ENCODE data around the gene TOM1L1.

The TOM1L1 gene

DNA sequence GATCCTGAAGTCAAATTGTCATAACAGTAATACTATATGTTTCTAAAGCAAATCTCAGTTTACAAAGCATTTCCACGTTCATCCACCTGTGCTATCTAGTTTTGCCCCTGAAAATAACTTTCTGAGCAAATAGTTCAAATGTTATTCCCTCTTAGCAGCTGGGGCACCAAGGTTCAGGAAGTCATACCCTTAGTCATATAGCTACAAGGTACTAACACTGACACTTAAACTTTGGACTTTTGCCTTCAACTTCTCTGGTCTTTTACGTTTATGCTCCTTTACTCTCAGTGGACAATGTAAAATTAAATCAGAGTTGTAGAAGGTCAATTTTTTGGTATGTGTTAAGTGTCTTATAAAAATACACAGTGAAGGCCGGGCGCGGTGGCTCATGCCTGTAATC is 34.8 kb downstream of the TOM1L1 start:
- no peak overlapping the region for H3K27ac ChIP-seq
- no peaks in the 10 kb centered on the region for H4K20me1 ChIP-seq
- no peak for TF ChIP-seq Cebpa-rat (IDR thresholded peaks at IDR 0.05)
- no peaks in the 10 kb centered on the region for H3K27me3 ChIP-seq
- H3K9me3 ChIP-seq (replicated peaks in 1 of 11), result no peaks in the 10 kb centered on the region
- H3K4me1 ChIP-seq, result no peaks in the 10 kb centered on the region
- no peaks in the 10 kb centered on the region for H3K36me3 ChIP-seq
- H3K4me2 ChIP-seq, result no peak overlapping the region
- H3K9ac ChIP-seq, result no peak overlapping the region
- no peak overlapping the region for H3K4me3 ChIP-seq

- TF ChIP-seq Cebpa-rat (IDR thresholded peaks at IDR 0.05), result no peak
- Histone ChIP-seq H3K4me2 (no peak overlapping the region), H3K27ac (no peak overlapping the region), H3K4me1 (no peaks in the 10 kb centered on the region), H3K9me3 (replicated peaks in 1 of 11) (no peaks in the 10 kb centered on the region), H3K4me3 (no peak overlapping the region), H3K27me3 (no peaks in the 10 kb centered on the region), H4K20me1 (no peaks in the 10 kb centered on the region), H3K36me3 (no peaks in the 10 kb centered on the region), H3K9ac (no peak overlapping the region)
These were observed 36.4 kb downstream of the TOM1L1 start for GRCh38 chr17:54937018-54937417.

GRCh38 chr17:54937426-54937825 is 36.8 kb downstream of the TOM1L1 start:
- no peaks in the 10 kb centered on the region for H3K4me1 ChIP-seq
- no peaks in the 10 kb centered on the region for H3K36me3 ChIP-seq
- H3K9me3 ChIP-seq (replicated peaks in 1 of 11), result no peaks in the 10 kb centered on the region
- H3K4me3 ChIP-seq, result no peak overlapping the region
- no peak overlapping the region for H3K4me2 ChIP-seq
- TF ChIP-seq Cebpa-rat (IDR thresholded peaks at IDR 0.05), result no peak
- H3K27me3 ChIP-seq, result no peaks in the 10 kb centered on the region
- H3K9ac ChIP-seq, result no peak overlapping the region
- no peak overlapping the region for H3K27ac ChIP-seq
- H4K20me1 ChIP-seq, result no peaks in the 10 kb centered on the region

DNA sequence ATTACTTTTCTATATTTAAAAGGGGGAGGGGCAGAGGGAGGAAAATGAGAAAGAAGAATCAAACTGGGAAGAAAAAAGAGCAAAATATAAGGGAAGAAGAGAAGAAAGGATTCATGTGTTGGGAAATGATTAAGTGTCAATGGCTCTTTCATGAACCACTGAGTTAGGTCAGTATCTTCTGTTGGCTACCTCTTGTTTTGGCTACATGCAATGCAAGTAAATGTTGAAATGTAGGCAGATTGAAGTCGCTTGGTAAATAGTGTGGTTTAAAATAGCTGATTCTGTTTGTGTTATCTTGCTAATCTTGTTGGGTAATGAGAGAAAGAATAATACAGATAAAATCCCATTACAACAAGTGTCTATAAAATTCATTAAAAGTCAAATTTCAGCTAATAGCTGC is 40.6 kb downstream of the TOM1L1 start:
- Histone ChIP-seq H3K4me2 (no peak overlapping the region), H3K27me3 (no peaks in the 10 kb centered on the region), H3K4me1 (no peaks in the 10 kb centered on the region), H3K9ac (no peak overlapping the region), H4K20me1 (no peaks in the 10 kb centered on the region), H3K27ac (no peak overlapping the region), H3K4me3 (no peak overlapping the region), H3K9me3 (replicated peaks in 1 of 11) (no peaks in the 10 kb centered on the region), H3K36me3 (no peaks in the 10 kb centered on the region)
- TF ChIP-seq Cebpa-rat (IDR thresholded peaks at IDR 0.05), result no peak

DNA sequence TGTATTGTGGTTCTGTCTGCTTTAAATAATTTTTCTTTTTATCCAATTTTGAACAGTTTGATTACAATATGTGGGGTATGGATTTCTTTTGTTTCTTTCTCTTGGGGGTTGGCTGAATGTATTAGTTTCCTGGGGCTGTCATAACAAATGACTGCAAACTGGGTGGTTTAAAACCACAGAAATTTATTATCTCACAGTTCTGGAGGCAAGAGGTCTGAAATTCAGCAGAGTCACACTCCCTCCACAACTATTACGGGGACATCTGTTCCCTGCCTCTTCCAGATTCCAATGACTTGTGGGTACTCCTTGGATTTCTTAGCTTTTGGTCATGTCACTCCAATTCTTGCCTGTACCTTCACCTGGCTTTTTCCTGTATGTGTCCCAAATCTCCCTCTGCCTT is 44.1 kb downstream of the TOM1L1 start:
- no peak overlapping the region for H3K27ac ChIP-seq

DNA sequence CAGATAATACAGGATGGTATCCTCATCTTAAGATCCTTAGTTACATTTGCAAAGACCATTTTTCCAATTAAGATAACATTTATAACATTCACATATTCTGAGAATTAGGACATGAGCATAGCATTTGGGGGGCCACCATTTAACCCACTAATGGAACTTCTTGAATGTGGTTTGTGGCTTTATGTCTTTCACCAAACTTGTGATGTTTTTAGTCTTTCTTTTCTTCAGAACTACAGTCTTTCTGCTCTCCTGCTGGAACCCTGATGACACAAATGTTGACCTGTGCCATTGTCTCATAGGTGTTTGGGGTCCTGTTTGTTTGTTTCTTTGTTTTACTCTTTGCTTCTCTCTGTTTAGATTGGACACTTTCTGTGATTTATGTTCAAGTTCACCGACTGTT is 44.6 kb downstream of the TOM1L1 start:
- Histone ChIP-seq H3K4me2 (no peak overlapping the region), H3K36me3 (no peaks in the 10 kb centered on the region), H4K20me1 (no peaks in the 10 kb centered on the region), H3K4me1 (peaks cover 0 to 10% (median 2%) of the 10 kb centered on the region in 10 experiments; a peak in 3 of 20 replicates), H3K9ac (no peak overlapping the region), H3K4me3 (no peak overlapping the region), H3K27ac (no peak overlapping the region), H3K27me3 (no peaks in the 10 kb centered on the region), H3K9me3 (replicated peaks in 1 of 11) (no peaks in the 10 kb centered on the region)
- no peak for TF ChIP-seq Cebpa-rat (IDR thresholded peaks at IDR 0.05)

More for the DNA sequence above, 44.1 kb downstream of the TOM1L1 start:
- no peaks in the 10 kb centered on the region for H3K9me3 ChIP-seq (replicated peaks in 1 of 11)
- no peak for TF ChIP-seq Cebpa-rat (IDR thresholded peaks at IDR 0.05)
- H4K20me1 ChIP-seq, result no peaks in the 10 kb centered on the region
- no peaks in the 10 kb centered on the region for H3K36me3 ChIP-seq
- no peak overlapping the region for H3K4me3 ChIP-seq
- H3K4me1 ChIP-seq, result peaks cover 0 to 10% (median 2%) of the 10 kb centered on the region in 10 experiments; a peak in 3 of 20 replicates
- no peak overlapping the region for H3K9ac ChIP-seq
- H3K27me3 ChIP-seq, result no peaks in the 10 kb centered on the region
- no peak overlapping the region for H3K4me2 ChIP-seq

- Histone ChIP-seq H3K36me3 (0 out of 22 replicates have a peak, but pooled peaks cover 0 to under 1% (median 0%) of the 10 kb centered on the region in 11 experiments), H3K4me3 (no peak overlapping the region)
These were observed 45.0 kb downstream of the TOM1L1 start for GRCh38 chr17:54945671-54946070.

GRCh38 chr17:54947396-54947795 is 46.7 kb downstream of the TOM1L1 start:
- no peaks in the 10 kb centered on the region for H4K20me1 ChIP-seq
- no peaks in the 10 kb centered on the region for H3K27me3 ChIP-seq
- H3K4me1 ChIP-seq, result peaks cover 0 to 10% (median 2%) of the 10 kb centered on the region in 10 experiments; a peak in 3 of 20 replicates
- no peak overlapping the region for H3K4me2 ChIP-seq
- peaks cover 0 to 9% (median 0%) of the 10 kb centered on the region in 11 experiments; a peak in 5 of 22 replicates for H3K36me3 ChIP-seq
- H3K9ac ChIP-seq, result no peak overlapping the region
- TF ChIP-seq Cebpa-rat (IDR thresholded peaks at IDR 0.05), result no peak
- no peak overlapping the region for H3K4me3 ChIP-seq
- no peaks in the 10 kb centered on the region for H3K9me3 ChIP-seq (replicated peaks in 1 of 11)
- no peak overlapping the region for H3K27ac ChIP-seq

More at GRCh38 chr17:54945671-54946070, 45.0 kb downstream of the TOM1L1 start:
- H3K9me3 ChIP-seq (replicated peaks in 1 of 11), result no peaks in the 10 kb centered on the region
- H4K20me1 ChIP-seq, result no peaks in the 10 kb centered on the region
- H3K4me1 ChIP-seq, result peaks cover 0 to 10% (median 2%) of the 10 kb centered on the region in 10 experiments; a peak in 3 of 20 replicates
- no peak overlapping the region for H3K27ac ChIP-seq
- no peak overlapping the region for H3K4me2 ChIP-seq
- no peak for TF ChIP-seq Cebpa-rat (IDR thresholded peaks at IDR 0.05)
- no peaks in the 10 kb centered on the region for H3K27me3 ChIP-seq
- no peak overlapping the region for H3K9ac ChIP-seq

DNA sequence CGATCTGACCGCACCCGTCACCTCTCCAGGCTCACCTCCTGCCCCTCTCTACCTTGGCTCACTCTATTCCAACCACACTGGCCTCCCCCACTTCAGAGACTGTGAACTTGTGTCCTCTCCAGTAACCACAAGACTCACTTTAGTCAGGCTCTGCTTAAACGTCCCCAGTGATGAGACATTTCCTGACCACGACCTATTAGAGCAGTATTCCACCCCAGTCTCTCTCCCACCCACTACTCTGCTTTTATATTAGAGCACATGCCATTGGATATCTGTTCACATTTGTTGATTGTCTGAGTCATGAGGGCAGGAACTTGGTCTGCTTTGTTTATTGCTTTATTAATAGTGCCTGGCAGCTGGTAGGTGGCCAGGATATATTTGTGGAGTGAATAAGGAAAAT is 47.7 kb downstream of the TOM1L1 start:
- no peak overlapping the region for H3K27ac ChIP-seq
- H3K4me3 ChIP-seq, result no peak overlapping the region
- H4K20me1 ChIP-seq, result no peaks in the 10 kb centered on the region
- peak overlapping the region in 3 of 11 experiments; percentile 3 to 26 (median 10); a peak in 1 of 22 replicates for H3K4me2 ChIP-seq
- peaks cover 0 to 10% (median 2%) of the 10 kb centered on the region in 10 experiments; a peak in 3 of 20 replicates for H3K4me1 ChIP-seq
- no peak for TF ChIP-seq Cebpa-rat (IDR thresholded peaks at IDR 0.05)
- H3K36me3 ChIP-seq, result peaks cover 0 to 14% (median 6%) of the 10 kb centered on the region in 11 experiments; a peak in 13 of 22 replicates
- H3K9me3 ChIP-seq (replicated peaks in 1 of 11), result no peaks in the 10 kb centered on the region
- no peak overlapping the region for H3K9ac ChIP-seq
- H3K27me3 ChIP-seq, result no peaks in the 10 kb centered on the region

GRCh38 chr17:54950116-54950515 is 49.5 kb downstream of the TOM1L1 start:
- Histone ChIP-seq H3K9ac (no peak overlapping the region), H4K20me1 (no peaks in the 10 kb centered on the region), H3K4me1 (peaks cover 0 to 10% (median 2%) of the 10 kb centered on the region in 10 experiments; a peak in 3 of 20 replicates), H3K4me3 (no peak overlapping the region), H3K27me3 (no peaks in the 10 kb centered on the region), H3K27ac (no peak overlapping the region), H3K9me3 (replicated peaks in 1 of 11) (no peaks in the 10 kb centered on the region), H3K4me2 (no peak overlapping the region), H3K36me3 (peaks cover 0 to 32% (median 11%) of the 10 kb centered on the region in 11 experiments; a peak in 13 of 22 replicates)
- TF ChIP-seq Cebpa-rat (IDR thresholded peaks at IDR 0.05), result no peak

Data from BLaER1 treated with 17β-estradiol and CSF1 and Interleukin-3, amounts not matched to agents 10 nM and 100 nM (cell line).